HepG2 (cell line): ENCODE data around the gene USP17L26. TPM values are rescaled to one million over a fixed set of nuclear protein-coding genes. Genes with fewer than 3 reads are reported as not detected.

Experiments
- polyA plus RNA-seq, 8 experiments: library from polyadenylated mRNA; depleted of rRNA in 3 of 8; stranded (reverse) in 7 of 8; unstranded in 1 of 8; fragments of >200 nt; fragmentation: Illumina TruSeq in 4 of 8; extraction: Trizol in 4 of 8; gene quantifications; 2 replicates each; pipeline versions ENCODE4 v1.2.1 to v1.2.3, GENCODE V29; 2011 to 2016; ENCODE audit warnings: low read depth in 4 of 8, missing spikeins in 1 of 8, mixed read lengths in 1 of 8; ENCODE audit not compliant: insufficient read depth in 1 of 8
- total RNA-seq, 5 experiments: library from RNA; depleted of rRNA; stranded (reverse); fragments of >200 nt; fragmentation: Illumina TruSeq; extraction: Trizol; gene quantifications; 2 replicates each; pipeline ENCODE4 v1.2.3, GENCODE V29; 2016; ENCODE audit warnings: low read depth in 1 of 5

Gene USP17L26
- total and polyA plus RNA-seq, 2 of the 13 experiments (the other 11 are each of a cell fraction or from before 2014, with no cell fraction given): not detected

Other genes with a start within 250 kb of the USP17L26 start
- not detected in 2 replicates for gene FAM90A26, start 164.2 kb upstream of the USP17L26 start, total RNA-seq (2016; rRNA removed; fragmentation: Illumina TruSeq; extraction: Trizol)
- gene FAM90A26, start 164.2 kb upstream of the USP17L26 start, polyA plus RNA-seq (2011; rRNA removed): not detected in 2 replicates
- not detected in 2 replicates for gene USP17L10, start 124.0 kb upstream of the USP17L26 start, total RNA-seq (2016; rRNA removed; fragmentation: Illumina TruSeq; extraction: Trizol)
- gene USP17L10, start 124.0 kb upstream of the USP17L26 start, polyA plus RNA-seq (2011; rRNA removed): not detected in 2 replicates
- gene USP17L11, start 119.3 kb upstream of the USP17L26 start, total RNA-seq (2016; rRNA removed; fragmentation: Illumina TruSeq; extraction: Trizol): not detected in 2 replicates
- not detected in 2 replicates for gene USP17L11, start 119.3 kb upstream of the USP17L26 start, polyA plus RNA-seq (2011; rRNA removed)
- not detected in 2 replicates for gene USP17L12, start 114.5 kb upstream of the USP17L26 start, total RNA-seq (2016; rRNA removed; fragmentation: Illumina TruSeq; extraction: Trizol)
- not detected in 2 replicates for gene USP17L12, start 114.5 kb upstream of the USP17L26 start, polyA plus RNA-seq (2011; rRNA removed)
- not detected in 2 replicates for gene USP17L13, start 109.8 kb upstream of the USP17L26 start, total RNA-seq (2016; rRNA removed; fragmentation: Illumina TruSeq; extraction: Trizol)
- gene USP17L13, start 109.8 kb upstream of the USP17L26 start, polyA plus RNA-seq (2011; rRNA removed): not detected in 2 replicates
- not detected in 2 replicates for gene USP17L15, start 100.3 kb upstream of the USP17L26 start, total RNA-seq (2016; rRNA removed; fragmentation: Illumina TruSeq; extraction: Trizol)
- gene USP17L15, start 100.3 kb upstream of the USP17L26 start, polyA plus RNA-seq (2011; rRNA removed): not detected in 2 replicates
- not detected in 2 replicates for gene USP17L17, start 90.8 kb upstream of the USP17L26 start, total RNA-seq (2016; rRNA removed; fragmentation: Illumina TruSeq; extraction: Trizol)
- gene USP17L17, start 90.8 kb upstream of the USP17L26 start, polyA plus RNA-seq (2011; rRNA removed): not detected in 2 replicates
- gene USP17L18, start 86.0 kb upstream of the USP17L26 start, total RNA-seq (2016; rRNA removed; fragmentation: Illumina TruSeq; extraction: Trizol): not detected in 2 replicates
- not detected in 2 replicates for gene USP17L18, start 86.0 kb upstream of the USP17L26 start, polyA plus RNA-seq (2011; rRNA removed)
- gene USP17L19, start 81.3 kb upstream of the USP17L26 start, total RNA-seq (2016; rRNA removed; fragmentation: Illumina TruSeq; extraction: Trizol): not detected in 2 replicates
- gene USP17L19, start 81.3 kb upstream of the USP17L26 start, polyA plus RNA-seq (2011; rRNA removed): not detected in 2 replicates
- gene USP17L20, start 76.5 kb upstream of the USP17L26 start, total RNA-seq (2016; rRNA removed; fragmentation: Illumina TruSeq; extraction: Trizol): not detected in 2 replicates
- gene USP17L20, start 76.5 kb upstream of the USP17L26 start, polyA plus RNA-seq (2011; rRNA removed): not detected in 2 replicates
- gene USP17L21, start 71.8 kb upstream of the USP17L26 start, total RNA-seq (2016; rRNA removed; fragmentation: Illumina TruSeq; extraction: Trizol): not detected in 2 replicates
- not detected in 2 replicates for gene USP17L21, start 71.8 kb upstream of the USP17L26 start, polyA plus RNA-seq (2011; rRNA removed)
- gene USP17L22, start 67.0 kb upstream of the USP17L26 start, total RNA-seq (2016; rRNA removed; fragmentation: Illumina TruSeq; extraction: Trizol): not detected in 2 replicates
- gene USP17L22, start 67.0 kb upstream of the USP17L26 start, polyA plus RNA-seq (2011; rRNA removed): not detected in 2 replicates
- gene USP17L24, start 9.5 kb upstream of the USP17L26 start, total RNA-seq (2016; rRNA removed; fragmentation: Illumina TruSeq; extraction: Trizol): not detected in 2 replicates
- gene USP17L24, start 9.5 kb upstream of the USP17L26 start, polyA plus RNA-seq (2011; rRNA removed): not detected in 2 replicates
- gene USP17L25, start 4.7 kb upstream of the USP17L26 start, total RNA-seq (2016; rRNA removed; fragmentation: Illumina TruSeq; extraction: Trizol): not detected in 2 replicates
- not detected in 2 replicates for gene USP17L25, start 4.7 kb upstream of the USP17L26 start, polyA plus RNA-seq (2011; rRNA removed)
- gene USP17L5, start 4.7 kb downstream of the USP17L26 start, total RNA-seq (2016; rRNA removed; fragmentation: Illumina TruSeq; extraction: Trizol): not detected in 2 replicates
- gene USP17L5, start 4.7 kb downstream of the USP17L26 start, polyA plus RNA-seq (2011; rRNA removed): not detected in 2 replicates
- not detected in 2 replicates for gene USP17L27, start 9.5 kb downstream of the USP17L26 start, total RNA-seq (2016; rRNA removed; fragmentation: Illumina TruSeq; extraction: Trizol)
- gene USP17L27, start 9.5 kb downstream of the USP17L26 start, polyA plus RNA-seq (2011; rRNA removed): not detected in 2 replicates
- gene USP17L28, start 14.2 kb downstream of the USP17L26 start, total RNA-seq (2016; rRNA removed; fragmentation: Illumina TruSeq; extraction: Trizol): not detected in 2 replicates
- not detected in 2 replicates for gene USP17L28, start 14.2 kb downstream of the USP17L26 start, polyA plus RNA-seq (2011; rRNA removed)
- not detected in 2 replicates for gene USP17L29, start 19.0 kb downstream of the USP17L26 start, total RNA-seq (2016; rRNA removed; fragmentation: Illumina TruSeq; extraction: Trizol)
- not detected in 2 replicates for gene USP17L29, start 19.0 kb downstream of the USP17L26 start, polyA plus RNA-seq (2011; rRNA removed)
- not detected in 2 replicates for gene USP17L30, start 28.5 kb downstream of the USP17L26 start, total RNA-seq (2016; rRNA removed; fragmentation: Illumina TruSeq; extraction: Trizol)
- not detected in 2 replicates for gene USP17L30, start 28.5 kb downstream of the USP17L26 start, polyA plus RNA-seq (2011; rRNA removed)
- gene DEFB131A, start 109.8 kb downstream of the USP17L26 start, total RNA-seq (2016; rRNA removed; fragmentation: Illumina TruSeq; extraction: Trizol): not detected in 2 replicates
- not detected in 2 replicates for gene DEFB131A, start 109.8 kb downstream of the USP17L26 start, polyA plus RNA-seq (2011; rRNA removed)